K562 treated with DMSO at 1 percent for 48 hours (cell line): ENCODE measurements around the gene PCDHGB6. TPM values are rescaled to one million over a fixed set of nuclear protein-coding genes. Genes with fewer than 3 reads are reported as not detected.

Source experiments
- total RNA-seq: library from RNA; unstranded; fragments of 300-600 nt; gene quantifications from 2 replicates; pipeline ENCODE4 v1.2.3, GENCODE V29; 2022; ENCODE audit warnings: low replicate concordance; ENCODE audit errors: extremely low read depth

Gene PCDHGB6
- total RNA-seq: not detected in 2 replicates

DNA sequence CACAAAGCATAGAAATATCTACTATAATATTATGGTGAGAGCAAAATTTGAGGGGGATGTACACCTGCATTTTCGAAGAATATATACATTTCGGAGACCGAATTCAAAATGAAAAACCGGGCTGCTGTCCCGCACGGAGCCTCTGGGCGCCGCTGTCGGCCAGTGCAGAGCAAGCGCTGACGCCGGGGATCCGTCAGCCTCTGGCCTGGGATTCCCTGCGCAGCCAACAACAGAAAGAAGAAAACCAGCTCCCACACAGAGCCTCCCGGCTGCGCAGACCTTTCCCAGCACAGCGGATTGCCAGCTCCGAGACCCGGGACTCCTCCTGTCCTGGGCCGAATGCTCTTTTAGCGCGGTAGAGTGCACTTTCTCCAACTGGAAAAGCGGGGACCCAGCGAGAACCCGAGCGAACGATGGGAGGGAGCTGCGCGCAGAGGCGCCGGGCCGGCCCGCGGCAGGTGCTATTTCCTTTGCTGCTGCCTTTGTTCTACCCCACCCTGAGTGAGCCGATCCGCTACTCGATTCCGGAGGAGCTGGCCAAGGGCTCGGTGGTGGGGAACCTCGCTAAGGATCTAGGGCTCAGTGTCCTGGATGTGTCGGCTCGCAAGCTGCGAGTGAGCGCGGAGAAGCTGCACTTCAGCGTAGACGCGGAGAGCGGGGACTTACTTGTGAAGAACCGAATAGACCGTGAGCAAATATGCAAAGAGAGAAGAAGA lies at the start of gene PCDHGB6:
Gene PCDHGB6, plus strand, starts transcription at position 232 of the 716 bp plus-strand sequence. Its CDS starts 182 bp downstream, at position 414.

DNA sequence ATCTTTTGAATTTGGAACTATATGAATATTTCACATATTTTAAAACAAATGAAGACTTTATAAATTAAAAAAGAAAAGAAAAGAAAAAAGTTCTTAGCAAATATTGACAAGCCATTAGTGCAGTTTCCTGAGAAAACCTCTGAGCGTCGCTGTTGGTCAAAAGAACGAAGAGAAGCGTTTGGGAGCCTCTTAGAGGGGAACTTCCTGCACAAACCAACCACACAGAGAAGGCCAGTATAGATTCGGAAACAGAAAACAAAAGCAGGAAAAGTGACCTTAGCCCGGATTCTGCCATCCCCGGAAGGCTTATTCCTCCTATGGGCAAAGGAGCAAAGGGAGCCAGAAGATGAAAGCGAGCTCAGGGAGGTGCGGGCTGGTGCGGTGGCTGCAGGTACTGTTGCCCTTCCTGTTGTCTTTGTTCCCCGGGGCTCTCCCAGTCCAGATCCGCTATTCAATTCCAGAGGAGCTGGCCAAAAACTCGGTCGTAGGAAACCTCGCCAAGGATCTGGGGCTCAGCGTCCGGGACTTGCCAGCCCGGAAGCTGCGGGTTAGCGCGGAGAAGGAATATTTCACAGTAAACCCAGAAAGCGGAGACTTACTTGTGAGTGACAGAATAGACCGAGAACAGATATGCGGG lies 47.9 kb upstream of the PCDHGB6 start, which contains the start of gene PCDHGB2:
Gene PCDHGB2, plus strand, starts transcription at position 205 of the 637 bp plus-strand sequence. Its CDS starts 142 bp downstream, at position 347.

DNA sequence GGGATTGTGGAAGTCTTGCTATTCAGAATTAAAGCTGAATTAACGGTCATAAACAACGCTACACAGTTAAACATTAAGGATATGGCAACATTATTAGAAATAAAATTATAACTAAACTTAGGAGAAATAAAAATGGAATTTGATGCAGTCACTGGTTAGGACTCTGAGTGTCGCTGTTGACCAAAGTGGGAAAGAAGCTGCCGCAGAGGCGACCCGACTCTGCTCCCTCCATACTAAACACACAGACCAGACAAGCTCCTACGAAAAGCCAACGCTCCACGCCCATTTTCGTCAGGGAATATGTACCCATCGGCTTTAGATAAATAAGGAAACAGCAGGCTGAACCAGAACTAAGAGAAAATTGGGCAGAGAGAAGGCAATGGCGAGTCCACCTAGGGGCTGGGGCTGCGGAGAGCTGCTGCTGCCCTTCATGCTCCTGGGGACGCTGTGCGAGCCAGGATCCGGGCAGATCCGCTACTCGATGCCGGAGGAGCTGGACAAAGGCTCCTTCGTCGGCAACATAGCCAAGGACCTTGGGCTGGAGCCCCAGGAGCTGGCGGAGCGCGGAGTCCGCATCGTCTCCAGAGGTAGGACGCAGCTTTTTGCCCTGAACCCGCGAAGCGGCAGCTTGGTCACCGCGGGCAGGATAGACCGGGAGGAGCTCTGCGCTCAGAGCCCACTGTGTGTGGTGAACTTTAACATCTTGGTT lies 43.7 kb upstream of the PCDHGB6 start, which contains the start of gene PCDHGA5:
Gene PCDHGA5, plus strand, starts transcription at position 211 of the 709 bp plus-strand sequence. Its CDS starts 169 bp downstream, at position 380.

DNA sequence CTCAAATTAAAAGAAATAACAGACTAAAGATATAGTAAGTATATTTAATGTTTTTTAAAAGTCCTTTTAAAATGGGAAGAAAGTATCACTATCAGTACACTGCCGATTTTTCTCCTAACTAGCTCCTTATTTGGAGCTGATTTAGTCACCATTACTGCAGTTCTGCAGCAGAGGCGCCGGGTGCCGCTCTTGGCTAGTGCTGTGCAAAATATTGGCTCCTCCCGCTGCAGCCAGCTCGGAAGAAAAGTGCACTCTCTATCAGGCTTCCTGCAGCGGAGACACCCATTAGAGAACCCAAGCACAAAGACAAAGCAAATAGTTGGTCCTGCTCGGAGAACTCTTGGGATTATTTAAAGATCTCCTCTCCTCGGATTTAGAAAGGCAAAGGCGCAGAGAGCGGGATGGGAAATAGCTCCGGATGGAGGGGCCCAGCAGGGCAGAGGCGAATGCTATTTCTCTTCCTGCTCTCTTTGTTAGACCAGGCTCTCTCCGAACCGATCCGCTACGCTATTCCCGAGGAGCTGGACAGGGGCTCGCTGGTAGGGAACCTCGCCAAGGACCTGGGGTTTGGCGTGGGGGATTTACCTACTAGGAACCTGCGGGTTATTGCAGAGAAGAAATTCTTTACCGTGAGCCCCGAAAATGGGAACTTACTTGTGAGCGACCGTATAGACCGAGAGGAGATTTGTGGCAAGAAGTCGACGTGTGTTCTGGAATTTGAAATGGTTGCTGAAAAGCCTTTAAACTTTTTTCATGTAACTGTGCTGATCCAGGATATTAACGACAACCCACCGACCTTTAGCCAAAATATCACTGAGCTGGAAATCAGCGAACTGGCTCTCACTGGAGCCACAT lies 37.6 kb upstream of the PCDHGB6 start, which contains the start of gene PCDHGB3:
Gene PCDHGB3, plus strand, starts transcription at position 249 of the 855 bp plus-strand sequence. Its CDS starts 153 bp downstream, at position 402.

DNA sequence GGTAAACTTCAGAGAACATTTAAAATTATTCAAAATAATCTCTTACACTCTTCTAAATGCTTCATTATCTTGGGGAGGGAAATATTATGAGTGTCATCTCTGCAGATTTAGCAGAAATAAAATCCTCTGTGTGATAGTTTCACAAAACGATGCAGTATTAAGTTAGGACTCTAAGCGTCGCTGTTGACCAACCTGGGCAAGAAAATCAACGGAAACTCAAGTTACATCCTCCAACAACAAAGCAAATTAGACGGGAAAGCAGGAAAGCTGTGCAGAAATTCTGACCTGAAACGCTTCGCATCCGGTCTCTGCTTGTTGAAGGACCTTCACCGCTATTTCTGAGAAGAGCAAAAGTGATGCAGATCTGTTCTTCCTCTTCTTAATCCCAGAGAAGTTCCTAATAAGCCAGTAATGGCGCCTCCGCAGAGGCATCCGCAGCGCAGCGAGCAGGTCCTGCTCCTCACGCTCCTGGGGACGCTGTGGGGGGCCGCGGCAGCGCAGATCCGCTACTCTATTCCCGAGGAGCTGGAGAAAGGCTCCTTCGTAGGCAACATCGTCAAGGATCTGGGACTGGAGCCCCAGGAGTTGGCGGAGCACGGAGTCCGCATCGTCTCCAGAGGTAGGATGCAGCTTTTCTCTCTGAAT lies 34.0 kb upstream of the PCDHGB6 start, which contains the start of gene PCDHGA6:
Gene PCDHGA6, plus strand, starts transcription at position 219 of the 645 bp plus-strand sequence. Its CDS starts 193 bp downstream, at position 412.

DNA sequence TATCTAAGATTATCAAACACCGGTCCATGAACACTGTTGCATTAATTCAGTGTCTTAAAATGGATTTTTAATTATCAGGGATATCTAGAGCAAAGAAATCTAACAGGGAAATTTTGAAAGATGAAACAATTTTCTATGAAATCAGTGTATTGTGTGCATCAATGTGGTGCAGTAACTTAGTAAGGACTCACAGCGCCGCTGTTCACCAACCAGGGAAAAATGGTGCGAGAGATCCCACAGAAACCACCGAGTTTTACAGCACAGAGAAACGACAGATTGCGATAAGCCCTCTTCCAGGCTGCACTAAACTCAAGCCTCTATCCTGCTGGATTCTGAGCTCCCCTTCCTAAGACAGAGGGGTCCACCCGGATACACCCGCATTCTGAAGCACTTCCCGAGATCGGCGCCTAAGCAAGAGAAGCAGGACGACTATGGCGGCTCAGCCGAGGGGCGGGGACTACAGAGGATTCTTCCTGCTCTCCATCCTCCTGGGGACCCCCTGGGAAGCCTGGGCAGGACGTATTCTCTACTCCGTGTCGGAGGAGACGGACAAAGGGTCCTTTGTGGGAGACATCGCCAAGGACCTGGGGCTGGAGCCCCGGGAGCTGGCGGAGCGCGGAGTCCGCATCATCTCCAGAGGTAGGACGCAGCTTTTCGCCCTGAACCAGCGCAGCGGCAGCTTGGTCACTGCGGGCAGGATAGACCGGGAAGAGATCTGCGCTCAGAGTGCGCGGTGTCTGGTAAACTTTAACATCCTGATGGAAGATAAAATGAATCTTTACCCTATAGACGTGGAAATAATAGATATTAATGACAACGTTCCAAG lies 25.1 kb upstream of the PCDHGB6 start, which contains the start of gene PCDHGA7:
Gene PCDHGA7, plus strand, starts transcription at position 274 of the 826 bp plus-strand sequence. Its CDS starts 158 bp downstream, at position 432.

DNA sequence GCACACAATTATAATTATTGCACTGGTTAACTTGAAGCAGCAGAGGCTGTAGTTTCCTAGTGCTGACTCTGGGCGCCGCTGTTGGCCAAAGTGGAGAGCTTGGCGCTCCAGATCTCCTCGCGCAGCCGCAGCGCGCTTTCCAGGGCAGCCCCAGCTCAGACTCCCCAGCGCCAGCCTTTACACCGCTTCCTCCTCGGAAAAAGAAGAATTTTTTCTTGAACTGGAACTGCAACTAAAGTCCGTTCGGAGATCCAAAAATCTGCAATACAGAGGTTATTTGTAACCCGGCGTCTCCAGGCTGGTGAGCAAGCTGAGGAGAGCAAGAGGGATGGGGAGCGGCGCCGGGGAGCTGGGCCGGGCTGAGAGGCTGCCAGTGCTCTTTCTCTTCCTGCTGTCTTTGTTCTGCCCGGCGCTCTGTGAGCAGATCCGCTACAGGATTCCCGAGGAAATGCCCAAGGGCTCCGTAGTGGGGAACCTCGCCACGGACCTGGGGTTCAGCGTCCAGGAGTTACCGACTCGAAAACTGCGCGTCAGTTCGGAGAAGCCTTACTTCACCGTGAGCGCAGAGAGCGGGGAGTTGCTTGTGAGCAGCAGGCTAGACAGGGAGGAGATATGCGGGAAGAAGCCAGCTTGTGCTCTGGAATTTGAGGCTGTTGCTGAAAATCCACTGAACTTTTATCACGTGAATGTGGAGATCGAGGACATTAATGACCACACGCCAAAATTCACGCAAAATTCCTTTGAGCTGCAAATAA lies 20.1 kb upstream of the PCDHGB6 start, which contains the start of gene PCDHGB4:
Gene PCDHGB4, plus strand, starts transcription at position 142 of the 755 bp plus-strand sequence. Its CDS starts 187 bp downstream, at position 329.

DNA sequence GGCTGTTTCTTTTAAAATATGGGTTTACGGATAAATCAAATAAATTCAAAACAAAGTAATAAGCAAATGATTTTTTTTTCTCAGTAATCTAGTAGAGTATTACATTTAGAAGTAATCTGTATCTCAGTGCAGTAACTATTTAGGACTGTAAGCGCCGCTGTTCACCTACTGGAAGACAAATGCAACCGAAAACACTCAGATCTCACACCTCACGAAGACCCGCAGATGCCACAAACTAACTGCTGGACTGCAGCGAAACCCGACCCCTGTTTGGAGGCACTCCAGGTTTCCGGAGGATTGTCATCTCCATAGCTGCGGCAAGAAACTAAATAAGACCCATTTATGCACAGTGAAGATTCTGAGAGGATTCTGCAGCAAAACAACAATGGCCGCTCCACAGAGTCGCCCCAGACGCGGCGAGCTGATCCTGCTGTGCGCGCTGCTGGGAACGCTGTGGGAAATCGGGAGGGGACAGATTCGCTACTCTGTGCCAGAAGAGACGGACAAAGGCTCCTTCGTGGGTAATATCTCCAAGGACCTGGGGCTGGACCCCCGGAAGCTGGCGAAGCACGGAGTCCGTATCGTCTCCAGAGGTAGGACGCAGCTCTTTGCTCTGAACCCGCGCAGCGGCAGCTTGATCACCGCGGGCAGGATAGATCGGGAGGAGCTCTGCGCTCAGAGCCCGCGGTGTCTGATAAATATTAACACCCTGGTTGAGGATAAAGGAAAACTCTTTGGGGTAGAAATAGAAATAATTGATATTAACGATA lies 15.2 kb upstream of the PCDHGB6 start, which contains the start of gene PCDHGA8:
Gene PCDHGA8, plus strand, starts transcription at position 205 of the 770 bp plus-strand sequence. Its CDS starts 181 bp downstream, at position 386.

DNA sequence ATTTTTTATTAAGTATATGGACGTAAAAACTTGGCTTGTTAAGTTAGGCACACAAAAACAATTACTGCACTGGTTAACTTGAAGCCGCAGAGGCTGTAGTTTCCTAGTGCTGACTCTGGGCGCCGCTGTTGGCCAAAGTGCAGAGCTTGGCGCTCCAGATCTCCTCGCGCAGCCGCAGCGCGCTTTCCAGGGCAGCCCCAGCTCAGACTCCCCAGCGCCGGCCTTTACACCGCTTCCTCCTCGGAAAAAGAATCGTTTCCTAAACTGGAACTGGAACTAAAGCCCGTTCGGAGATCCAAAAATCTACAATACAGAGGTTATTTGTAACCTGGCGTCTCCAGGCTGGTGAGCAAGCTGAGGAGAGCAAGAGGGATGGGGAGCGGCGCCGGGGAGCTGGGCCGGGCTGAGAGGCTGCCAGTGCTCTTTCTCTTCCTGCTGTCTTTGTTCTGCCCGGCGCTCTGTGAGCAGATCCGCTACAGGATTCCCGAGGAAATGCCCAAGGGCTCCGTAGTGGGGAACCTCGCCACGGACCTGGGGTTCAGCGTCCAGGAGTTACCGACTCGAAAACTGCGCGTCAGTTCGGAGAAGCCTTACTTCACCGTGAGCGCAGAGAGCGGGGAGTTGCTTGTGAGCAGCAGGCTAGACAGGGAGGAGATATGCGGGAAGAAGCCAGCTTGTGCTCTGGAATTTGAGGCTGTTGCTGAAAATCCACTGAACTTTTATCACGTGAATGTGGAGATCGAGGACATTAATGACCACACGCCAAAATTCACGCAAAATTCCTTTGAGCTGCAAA lies 9.9 kb upstream of the PCDHGB6 start, which contains the start of gene PCDHGB5:
Gene PCDHGB5, plus strand, starts transcription at position 192 of the 796 bp plus-strand sequence. Its CDS starts 181 bp downstream, at position 373.

DNA sequence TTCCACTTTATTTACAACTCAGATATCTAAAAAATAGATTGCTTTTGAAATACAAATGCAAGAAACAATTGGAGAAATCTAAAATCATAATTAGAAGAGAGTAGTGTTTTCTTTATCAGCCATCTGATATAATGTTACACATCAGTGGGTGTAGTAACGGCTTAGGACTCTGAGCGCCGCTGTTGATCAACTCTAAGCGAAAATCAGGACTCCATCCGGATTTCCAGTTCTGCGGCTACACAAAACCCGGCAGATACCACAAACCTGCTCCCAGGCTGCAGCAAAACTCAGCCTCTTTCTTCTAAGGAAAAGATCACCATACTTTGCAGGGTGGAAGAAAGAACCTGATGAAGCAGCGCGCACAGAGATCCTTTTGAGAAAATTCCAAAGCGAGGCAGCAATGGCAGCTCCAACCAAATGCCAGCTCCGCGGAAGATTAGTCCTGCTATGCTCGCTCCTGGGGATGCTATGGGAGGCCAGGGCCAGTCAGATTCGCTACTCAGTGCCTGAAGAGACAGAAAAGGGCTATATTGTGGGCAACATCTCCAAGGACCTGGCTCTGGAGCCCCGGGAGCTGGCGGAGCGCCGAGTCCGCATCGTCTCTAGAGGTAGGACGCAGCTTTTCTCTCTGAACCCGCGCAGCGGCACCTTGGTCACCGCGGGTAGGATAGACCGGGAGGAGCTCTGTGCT lies 5.1 kb upstream of the PCDHGB6 start, which contains the start of gene PCDHGA9:
Gene PCDHGA9, plus strand, starts transcription at position 226 of the 691 bp plus-strand sequence. Its CDS starts 175 bp downstream, at position 401.

DNA sequence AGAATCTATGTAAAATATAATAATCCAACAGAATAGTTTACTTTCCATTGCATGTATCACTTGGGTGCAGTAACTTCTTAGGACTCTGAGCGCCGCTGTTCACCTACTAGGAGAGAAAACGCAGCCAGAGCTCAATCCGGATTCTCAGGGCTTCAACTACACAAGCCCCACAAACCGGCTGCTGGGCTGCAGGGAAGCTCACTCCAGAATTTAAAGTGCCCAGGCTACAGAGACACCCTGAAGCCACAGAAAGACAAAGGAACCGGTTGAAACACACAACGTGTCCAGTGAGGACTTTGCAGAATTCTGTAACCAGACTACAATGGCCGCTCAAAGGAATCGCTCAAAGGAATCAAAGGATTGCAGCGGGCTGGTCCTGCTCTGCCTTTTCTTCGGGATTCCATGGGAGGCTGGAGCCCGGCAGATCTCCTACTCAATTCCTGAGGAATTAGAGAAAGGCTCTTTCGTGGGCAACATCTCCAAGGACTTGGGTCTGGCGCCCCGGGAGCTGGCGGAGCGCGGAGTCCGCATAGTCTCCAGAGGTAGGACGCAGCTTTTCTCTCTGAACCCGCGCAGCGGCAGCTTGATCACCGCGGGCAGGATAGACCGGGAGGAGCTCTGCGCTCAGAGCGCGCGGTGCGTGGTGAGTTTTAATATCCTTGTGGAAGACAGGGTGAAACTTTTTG lies 5.2 kb downstream of the PCDHGB6 start, which contains the start of gene PCDHGA10:
Gene PCDHGA10, plus strand, starts transcription at position 134 of the 686 bp plus-strand sequence. Its CDS starts 189 bp downstream, at position 323.

DNA sequence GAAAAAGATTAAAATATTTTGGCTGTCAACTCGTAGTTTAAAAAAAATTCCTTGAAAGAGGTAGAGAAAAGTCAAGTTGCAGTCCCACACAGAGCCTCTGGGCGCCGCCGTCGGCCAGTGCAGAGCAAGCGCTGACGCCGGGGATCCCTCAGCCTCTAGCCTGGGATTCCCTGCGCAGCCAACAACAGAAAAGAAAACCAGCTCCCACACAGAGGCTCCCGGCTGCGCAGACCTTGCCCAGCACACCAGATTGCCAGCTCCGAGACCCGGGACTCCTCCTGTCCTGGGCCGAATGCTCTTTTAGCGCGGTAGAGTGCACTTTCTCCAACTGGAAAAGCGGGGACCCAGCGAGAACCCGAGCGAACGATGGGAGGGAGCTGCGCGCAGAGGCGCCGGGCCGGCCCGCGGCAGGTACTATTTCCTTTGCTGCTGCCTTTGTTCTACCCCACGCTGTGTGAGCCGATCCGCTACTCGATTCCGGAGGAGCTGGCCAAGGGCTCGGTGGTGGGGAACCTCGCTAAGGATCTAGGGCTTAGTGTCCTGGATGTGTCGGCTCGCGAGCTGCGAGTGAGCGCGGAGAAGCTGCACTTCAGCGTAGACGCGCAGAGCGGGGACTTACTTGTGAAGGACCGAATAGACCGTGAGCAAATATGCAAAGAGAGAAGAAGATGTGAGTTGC lies 9.8 kb downstream of the PCDHGB6 start, which contains the start of gene PCDHGB7:
Gene PCDHGB7, plus strand, starts transcription at position 184 of the 679 bp plus-strand sequence. Its CDS starts 183 bp downstream, at position 367.

DNA sequence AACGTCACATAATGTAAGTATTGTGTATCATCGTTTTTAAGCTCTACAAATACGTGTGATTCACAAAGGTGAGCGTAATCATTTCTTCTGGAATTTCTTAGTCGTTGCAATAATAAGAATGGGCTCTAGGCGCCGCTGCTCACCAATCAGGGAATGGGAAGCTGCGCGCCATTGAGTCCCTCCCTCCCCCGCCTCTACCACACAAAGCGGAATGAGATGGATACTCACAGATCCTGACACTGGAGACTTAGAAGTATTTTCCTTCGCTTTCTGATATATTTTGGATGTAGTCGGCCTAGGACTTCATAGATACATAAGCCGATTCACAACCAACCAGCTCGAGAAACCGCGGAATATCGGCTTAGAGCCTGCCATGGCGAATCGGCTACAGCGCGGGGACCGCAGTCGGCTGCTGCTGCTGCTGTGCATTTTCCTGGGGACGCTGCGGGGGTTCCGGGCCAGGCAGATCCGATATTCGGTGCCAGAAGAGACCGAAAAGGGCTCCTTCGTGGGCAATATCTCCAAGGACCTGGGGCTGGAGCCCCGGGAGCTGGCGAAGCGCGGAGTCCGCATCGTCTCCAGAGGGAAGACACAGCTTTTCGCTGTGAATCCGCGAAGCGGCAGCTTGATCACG lies 13.2 kb downstream of the PCDHGB6 start, which contains the start of gene PCDHGA11:
Gene PCDHGA11, plus strand, starts transcription at position 197 of the 634 bp plus-strand sequence. Its CDS starts 177 bp downstream, at position 374.

DNA sequence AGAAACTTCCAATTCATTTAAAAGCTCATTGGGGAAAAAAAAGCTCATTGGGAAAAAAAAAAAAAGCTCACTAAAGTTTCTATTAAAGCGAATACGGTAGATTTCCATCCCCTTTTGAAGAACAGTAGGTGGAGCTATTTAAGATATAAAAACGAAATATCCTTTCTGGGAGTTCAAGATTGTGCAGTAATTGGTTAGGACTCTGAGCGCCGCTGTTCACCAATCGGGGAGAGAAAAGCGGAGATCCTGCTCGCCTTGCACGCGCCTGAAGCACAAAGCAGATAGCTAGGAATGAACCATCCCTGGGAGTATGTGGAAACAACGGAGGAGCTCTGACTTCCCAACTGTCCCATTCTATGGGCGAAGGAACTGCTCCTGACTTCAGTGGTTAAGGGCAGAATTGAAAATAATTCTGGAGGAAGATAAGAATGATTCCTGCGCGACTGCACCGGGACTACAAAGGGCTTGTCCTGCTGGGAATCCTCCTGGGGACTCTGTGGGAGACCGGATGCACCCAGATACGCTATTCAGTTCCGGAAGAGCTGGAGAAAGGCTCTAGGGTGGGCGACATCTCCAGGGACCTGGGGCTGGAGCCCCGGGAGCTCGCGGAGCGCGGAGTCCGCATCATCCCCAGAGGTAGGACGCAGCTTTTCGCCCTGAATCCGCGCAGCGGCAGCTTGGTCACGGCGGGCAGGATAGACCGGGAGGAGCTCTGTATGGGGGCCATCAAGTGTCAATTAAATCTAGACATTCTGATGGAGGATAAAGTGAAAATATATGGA lies 22.7 kb downstream of the PCDHGB6 start, which contains the start of gene PCDHGA12:
Gene PCDHGA12, plus strand, starts transcription at position 176 of the 782 bp plus-strand sequence. Its CDS starts 253 bp downstream, at position 429.

